Tibial nerve (tissue), 4 donors: ENCODE results near the gene SORCS2. TPM values are rescaled to one million over a fixed set of nuclear protein-coding genes. Genes with fewer than 3 reads are reported as not detected.

ENCODE experiments used
- DNase-seq, 2 donors: peaks; one replicate each; pipeline ENCODE4 v3.0.0-alpha.2; 2019; ENCODE audit warnings: low spot score in 2 of 2
- H3K27ac ChIP-seq, 4 donors: fragments of 200-600 bp; sonication (generic) in 3 of 4; one replicate each; pipeline ENCODE4 v1.5.1; 2017 to 2019; ENCODE audit warnings: mild to moderate bottlenecking in 1 of 4
- H3K27me3 ChIP-seq, 2 donors: fragments of 200-600 bp; sonication (generic) in 1 of 2; one replicate each; pipeline versions ENCODE4 v1.5.1 to v1.6.0; 2017 to 2019
- H3K36me3 ChIP-seq, 3 donors: fragments of 200-600 bp; sonication (generic); one replicate each; pipeline ENCODE4 v1.5.1; 2018 to 2019
- H3K4me1 ChIP-seq, 4 donors: fragments of 200-600 bp; sonication (generic) in 3 of 4; one replicate each; pipeline ENCODE4 v1.5.1; 2017 to 2019
- H3K4me3 ChIP-seq, 4 donors: fragments of 200-600 bp; sonication (generic) in 3 of 4; one replicate each; pipeline ENCODE4 v1.5.1; 2017 to 2019; ENCODE audit warnings: mild to moderate bottlenecking in 1 of 4, moderate library complexity in 1 of 4
- H3K9me3 ChIP-seq, 4 donors: fragments of 200-600 bp; sonication (generic) in 3 of 4; one replicate each; pipeline ENCODE4 v1.5.1; 2017 to 2019
- CTCF ChIP-seq, 5 experiments: fragments of 200-600 bp in 3 of 5; fragments of 450-650 bp in 2 of 5; sonication (generic) in 3 of 5; IDR thresholded peaks; one replicate each; pipeline ENCODE4 v1.5.1; 2016 to 2019; ENCODE audit warnings: antibody characterized with exemption in 5 of 5, mild to moderate bottlenecking in 3 of 5, moderate library complexity in 2 of 5
- EP300 ChIP-seq, 2 donors: sonication (generic); formaldehyde crosslinking; IDR thresholded peaks; one replicate each; pipeline ENCODE4 v1.6.1; 2017; ENCODE audit warnings: antibody characterized with exemption in 2 of 2, mild to moderate bottlenecking in 1 of 2
- POLR2A ChIP-seq, 2 donors: fragments of 450-650 bp; IDR thresholded peaks; one replicate each; pipeline ENCODE4 v1.6.1; 2017; ENCODE audit warnings: antibody characterized with exemption in 2 of 2, mild to moderate bottlenecking in 2 of 2, moderate library complexity in 2 of 2
- WGBS, 2 donors: methylation state at CpG; one replicate each; pipeline ENCODE4 v1.1.5; 2018; 5-methylcytosine and 5-hydroxymethylcytosine counted together
- total RNA-seq, 4 donors: library from RNA; depleted of rRNA; stranded (reverse); fragments of >200 nt; gene quantifications; one replicate each; pipeline ENCODE4 v1.1.0, GENCODE V29; 2016

The SORCS2 gene
- total RNA-seq, 4 donors from 2014 or later, result 15.6 to 48.9 (median 38.3) TPM

- H3K4me1 ChIP-seq, result peaks cover 0 to 85% (median 26%) of the 10 kb centered on the region in 4 donors
- TF ChIP-seq CTCF (IDR thresholded peaks at IDR 0.05) (no peak), EP300 (IDR thresholded peaks at IDR 0.05) (no peak), POLR2A (IDR thresholded peaks at IDR 0.05) (no peak)
- 63 to 65% methylated on average over 14 of the region's 14 CpGs for WGBS, 2 donors
- no peak overlapping the region for H3K4me3 ChIP-seq
- no peak for DNase-seq
- no peaks in the 10 kb centered on the region for H3K9me3 ChIP-seq
- H3K27me3 ChIP-seq, result no peaks in the 10 kb centered on the region
- H3K27ac ChIP-seq, result peak overlapping the region in 3 of 4 donors; percentile 2 to 21 (median 13)
- no peaks in the 10 kb centered on the region for H3K36me3 ChIP-seq
These were observed 12.5 kb downstream of the SORCS2 start for GRCh38 chr4:7204656-7205387.

- Histone ChIP-seq H3K27me3 (no peaks in the 10 kb centered on the region), H3K36me3 (no peaks in the 10 kb centered on the region), H3K4me3 (no peak overlapping the region), H3K27ac (peak overlapping the region in 3 of 4 donors; percentile 62 to 84 (median 81)), H3K9me3 (no peaks in the 10 kb centered on the region), H3K4me1 (peaks cover 0 to 84% (median 26%) of the 10 kb centered on the region in 4 donors)
- TF ChIP-seq EP300 (IDR thresholded peaks at IDR 0.05) (no peak), POLR2A (IDR thresholded peaks at IDR 0.05) (no peak)
- no peak for DNase-seq
- WGBS, 2 donors, result 29 to 39% methylated on average over 9 of the region's 9 CpGs
These were observed 14.0 kb downstream of the SORCS2 start for GRCh38 chr4:7206385-7206784.

- Histone ChIP-seq H3K27me3 (no peaks in the 10 kb centered on the region), H3K4me1 (peaks cover 0 to 84% (median 26%) of the 10 kb centered on the region in 4 donors), H3K36me3 (no peaks in the 10 kb centered on the region), H3K4me3 (no peak overlapping the region), H3K9me3 (no peaks in the 10 kb centered on the region), H3K27ac (peak overlapping the region; percentile 62 to 84 (median 72))
- TF ChIP-seq EP300 (IDR thresholded peaks at IDR 0.05) (peak in 1 of 2 donors; percentile 46), CTCF (IDR thresholded peaks at IDR 0.05) (no peak)
- 32 to 39% methylated on average over 15 to 21 of the region's 21 CpGs for WGBS, 2 donors
- peak; percentile 67 to 70 for DNase-seq
These were observed 14.7 kb downstream of the SORCS2 start for GRCh38 chr4:7206911-7207567.

GRCh38 chr4:7207628-7208231 lies 15.4 kb downstream of the SORCS2 start:
- H3K27ac ChIP-seq, result peak overlapping the region; percentile 62 to 84 (median 72)
- no peak overlapping the region for H3K4me3 ChIP-seq
- no peak for DNase-seq
- H3K4me1 ChIP-seq, result peaks cover 0 to 84% (median 26%) of the 10 kb centered on the region in 4 donors
- TF ChIP-seq POLR2A (IDR thresholded peaks at IDR 0.05) (no peak), CTCF (IDR thresholded peaks at IDR 0.05) (no peak), EP300 (IDR thresholded peaks at IDR 0.05) (no peak)
- H3K27me3 ChIP-seq, result no peaks in the 10 kb centered on the region
- H3K36me3 ChIP-seq, result no peaks in the 10 kb centered on the region
- H3K9me3 ChIP-seq, result no peaks in the 10 kb centered on the region
- 52 to 54% methylated on average over 11 of the region's 11 CpGs for WGBS, 2 donors

- DNase-seq, result no peak
- Histone ChIP-seq H3K36me3 (no peaks in the 10 kb centered on the region), H3K4me1 (peaks cover 0 to 83% (median 26%) of the 10 kb centered on the region in 4 donors), H3K9me3 (no peaks in the 10 kb centered on the region), H3K27me3 (no peaks in the 10 kb centered on the region), H3K4me3 (no peak overlapping the region), H3K27ac (peak overlapping the region; percentile 62 to 84 (median 72))
- TF ChIP-seq CTCF (IDR thresholded peaks at IDR 0.05), result no peak
- whole genome bisulfite sequencing, 2 donors, result 73 to 74% methylated on average over 20 of the region's 21 CpGs
These were observed 16.4 kb downstream of the SORCS2 start for GRCh38 chr4:7208509-7209451.
